SK-N-DZ (cell line): ENCODE results near the gene NKX3-2. TPM values are rescaled to one million over a fixed set of nuclear protein-coding genes. Genes with fewer than 3 reads are reported as not detected.
"Not testable (repeated sequence)": the region's sequence is repeated elsewhere in the genome, so short reads cannot be mapped to it uniquely, and the experiment has no call there.

ENCODE experiments used
- DNase-seq: peaks from one replicate; pipeline ENCODE4 v3.0.0-alpha.2; 2015; ENCODE audit warnings: low spot score
- polyA plus RNA-seq, 2 experiments: library from polyadenylated mRNA; depleted of rRNA; stranded (reverse); fragments of >200 nt; gene quantifications; 2 replicates each; pipeline ENCODE4 v1.2.3, GENCODE V29; 2014

The NKX3-2 gene
- 0.29 TPM in 1 of 2 replicates, not detected in the other for polyA plus RNA-seq (2014; cell fraction: cytosol; rRNA removed)
- polyA plus RNA-seq (2014; cell fraction: nucleus; rRNA removed), result 0.34 TPM in 1 of 2 replicates, not detected in the other

GRCh38 chr4:13543839-13544605 lies at the start of gene NKX3-2:
TSS of gene NKX3-2 (minus strand) at chr4:13544508. CDS start at chr4:13544414, 94 bp downstream.
- DNase-seq, result peak; percentile 18

DNA sequence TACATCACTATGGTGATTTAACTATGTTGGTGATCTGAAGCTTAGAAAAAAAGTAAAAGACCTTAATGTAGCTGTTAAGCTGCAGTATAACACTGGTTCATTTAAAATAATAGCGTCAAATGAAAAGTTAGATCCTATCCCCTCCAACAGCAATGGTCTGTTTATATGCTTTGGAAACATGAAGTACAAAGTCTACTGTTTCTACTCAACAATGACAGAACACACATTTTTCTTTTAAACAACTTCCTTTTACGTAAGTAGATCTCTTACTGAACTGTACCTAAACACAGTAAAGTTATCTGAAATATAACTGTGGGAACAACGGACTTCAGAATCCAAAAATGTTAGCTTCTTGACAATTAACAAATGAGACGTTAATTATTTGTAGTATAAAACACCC lies 47.9 kb upstream of the NKX3-2 start:
- DNase-seq, result no peak

DNA sequence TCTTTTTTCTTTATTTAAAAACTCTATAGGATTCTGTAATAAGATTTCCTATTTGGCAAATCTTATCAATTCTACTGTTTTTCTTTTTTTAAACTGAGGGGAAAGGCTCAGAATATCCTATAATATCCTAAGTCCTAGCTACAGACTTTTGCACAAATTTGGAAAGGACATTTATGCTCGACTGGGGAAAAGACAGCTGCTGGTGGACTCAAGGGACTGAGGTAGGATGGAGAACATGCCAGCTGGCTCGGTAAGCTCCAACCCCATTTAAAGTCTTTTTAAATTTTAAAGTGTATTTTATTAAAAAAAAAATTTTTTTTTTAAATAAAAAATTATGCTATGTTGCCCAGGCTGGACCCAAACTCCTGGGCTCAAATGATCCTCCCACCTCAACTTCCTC lies 46.5 kb upstream of the NKX3-2 start:
- DNase-seq, result no peak

- DNase-seq, result no peak
Observed at GRCh38 chr4:13588954-13589353, 44.6 kb upstream of the NKX3-2 start.

- DNase-seq, result no peak
Observed at GRCh38 chr4:13584481-13584880, 40.2 kb upstream of the NKX3-2 start.

DNA sequence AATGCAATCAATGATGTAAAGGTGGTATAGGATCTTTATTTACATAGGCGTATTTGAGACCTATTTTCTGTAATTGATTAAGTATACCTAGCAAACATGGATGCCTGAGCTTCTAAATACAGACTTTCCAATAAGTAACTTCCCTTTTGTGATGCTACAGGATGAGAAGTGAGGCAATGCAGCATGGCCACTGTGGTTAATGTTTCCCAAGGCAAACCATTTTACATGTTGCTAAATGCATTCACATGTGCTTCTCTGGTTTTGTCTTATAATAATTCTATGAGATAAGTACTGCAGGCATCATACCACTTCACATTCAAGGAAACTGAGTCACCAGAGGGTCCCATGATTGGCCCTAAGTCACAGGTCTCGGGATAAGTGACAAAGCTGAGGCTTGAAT lies 35.7 kb upstream of the NKX3-2 start:
- no peak for DNase-seq

DNA sequence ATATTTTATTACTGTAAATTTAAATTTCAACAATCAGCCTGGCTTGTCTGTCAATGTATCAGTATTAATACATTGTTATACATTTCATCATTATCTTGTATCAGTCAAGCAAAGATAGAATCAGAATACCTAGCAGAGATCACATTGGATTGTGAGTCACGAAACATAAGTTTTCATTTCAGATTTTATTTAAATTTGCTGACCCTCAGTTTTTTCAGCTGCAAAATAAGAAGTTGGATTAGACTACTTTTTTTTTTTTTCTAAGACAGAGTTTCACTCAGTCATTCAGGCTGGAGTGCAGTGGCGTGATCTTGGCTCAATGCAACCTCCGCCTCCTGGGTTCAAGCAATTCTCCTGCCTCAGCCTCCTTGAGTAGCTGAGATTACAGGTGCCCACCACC lies 33.4 kb upstream of the NKX3-2 start:
- no peak for DNase-seq

DNA sequence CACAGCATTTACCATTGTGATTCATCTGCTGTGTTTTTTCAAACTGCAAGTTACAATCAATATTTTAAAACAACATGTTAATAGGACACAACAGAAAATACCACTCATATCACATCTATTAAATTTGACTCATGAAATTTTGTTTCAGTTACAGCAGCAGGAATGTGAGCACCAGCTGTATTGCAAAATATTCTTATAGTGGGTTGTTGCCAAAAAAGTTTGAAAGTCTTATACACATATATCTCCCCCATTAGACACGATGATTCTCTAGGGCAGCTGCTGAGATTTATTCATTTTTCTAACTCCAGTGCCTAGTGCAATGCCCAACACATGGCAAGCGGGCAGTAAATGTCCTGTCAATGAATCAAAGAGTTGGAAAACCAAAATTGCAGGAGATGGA lies 26.6 kb upstream of the NKX3-2 start:
- no peak for DNase-seq

- DNase-seq, result no peak
Observed at GRCh38 chr4:13567125-13567524, 22.8 kb upstream of the NKX3-2 start.

- no peak for DNase-seq
Observed at GRCh38 chr4:13562876-13563275, 18.6 kb upstream of the NKX3-2 start.

DNA sequence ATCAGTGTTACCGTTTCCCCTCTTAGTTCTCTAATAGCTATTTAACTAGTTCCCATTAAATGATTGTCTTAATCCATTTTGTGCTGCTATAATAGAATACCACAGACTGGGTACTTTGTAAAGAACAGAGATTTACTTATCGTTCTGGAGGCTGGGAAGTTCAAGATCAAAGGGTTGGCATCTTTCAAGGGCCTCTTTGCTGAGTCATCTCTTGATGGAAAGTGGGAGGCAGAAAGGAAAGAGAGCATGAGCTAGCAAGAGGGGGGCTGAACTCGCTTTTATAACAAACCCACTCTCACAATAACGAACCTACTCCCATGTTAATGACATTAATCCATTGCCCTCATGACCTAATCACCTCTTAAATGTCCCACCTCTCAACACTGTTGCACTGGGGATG lies 17.4 kb upstream of the NKX3-2 start:
- DNase-seq, result no peak

DNA sequence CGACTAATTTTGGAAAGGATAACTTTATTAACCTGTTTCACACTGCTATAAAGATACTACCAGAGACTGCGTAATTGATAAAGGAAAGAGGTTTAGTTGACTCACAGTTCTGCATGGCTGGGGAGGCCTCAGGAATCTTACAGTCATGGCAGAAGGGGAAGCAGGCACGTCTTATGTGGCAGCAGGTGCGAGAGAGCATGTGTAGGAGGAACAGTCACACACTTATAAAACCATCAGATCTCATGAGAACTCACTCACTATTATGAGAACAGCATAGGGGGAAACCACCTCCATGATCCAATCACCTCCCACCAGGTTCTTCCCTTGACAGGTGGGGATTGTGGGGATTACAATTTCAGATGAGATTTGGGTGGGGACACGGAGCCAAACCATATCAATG lies 15.8 kb upstream of the NKX3-2 start:
- not testable (repeated sequence) for DNase-seq

DNA sequence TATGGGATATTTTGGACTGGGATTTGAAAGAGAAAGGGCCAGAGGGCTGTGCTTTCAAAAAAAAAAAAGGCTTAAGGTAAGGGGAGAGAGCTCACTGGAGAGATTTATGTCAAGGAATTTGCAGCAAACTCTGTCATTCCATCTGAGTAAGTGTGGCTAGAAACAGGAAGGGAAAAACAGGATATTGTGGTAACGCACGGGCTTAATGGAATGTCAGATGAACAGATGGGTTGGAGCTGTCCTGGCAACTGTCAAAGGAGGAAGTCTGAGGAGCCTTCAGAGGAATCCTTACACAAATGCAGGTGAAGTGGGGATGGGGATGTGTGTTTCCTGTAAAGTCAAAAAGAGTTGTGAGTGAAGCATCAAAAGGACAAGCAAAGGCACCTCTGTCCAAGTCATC lies 15.1 kb upstream of the NKX3-2 start:
- DNase-seq, result no peak

- no peak for DNase-seq
Observed at GRCh38 chr4:13558881-13559280, 14.6 kb upstream of the NKX3-2 start.

DNA sequence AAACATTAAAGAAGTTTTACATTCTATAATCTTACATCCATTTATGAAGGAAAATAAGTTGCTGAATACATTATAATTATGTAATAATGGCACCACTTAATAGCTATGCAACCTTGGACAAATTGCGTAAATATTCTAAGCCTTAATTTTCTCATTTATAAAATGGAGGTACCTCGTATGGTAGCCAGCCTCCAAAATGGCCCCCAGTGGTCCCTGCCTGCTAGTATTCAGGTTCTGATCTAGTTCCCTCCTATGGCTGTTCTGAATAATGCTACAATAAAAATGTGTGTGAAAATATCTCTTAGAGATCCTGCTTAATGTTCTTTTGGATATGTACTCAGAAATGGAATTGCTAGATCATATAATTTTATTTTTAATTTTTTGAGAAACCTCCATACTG lies 11.0 kb upstream of the NKX3-2 start:
- DNase-seq, result no peak

DNA sequence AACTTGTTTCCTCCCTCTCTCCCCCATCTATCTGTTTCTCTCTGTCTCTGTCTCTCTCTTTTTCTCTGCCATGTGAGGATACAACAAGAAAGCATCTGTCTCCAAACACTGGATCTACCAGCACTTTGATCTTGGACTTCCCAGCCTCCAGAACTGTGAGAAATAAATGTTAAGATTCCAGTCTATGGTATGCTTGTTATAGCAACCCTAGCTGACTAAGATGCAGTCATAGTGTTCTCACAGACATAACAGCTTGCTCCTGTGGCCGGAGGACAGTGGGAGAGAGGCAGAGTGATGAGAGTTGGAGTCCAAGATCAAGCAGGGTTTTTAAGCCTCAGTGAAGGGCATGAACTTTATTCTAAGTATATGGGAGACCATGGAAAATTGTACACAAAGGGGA lies 8.8 kb upstream of the NKX3-2 start:
- DNase-seq, result no peak

DNA sequence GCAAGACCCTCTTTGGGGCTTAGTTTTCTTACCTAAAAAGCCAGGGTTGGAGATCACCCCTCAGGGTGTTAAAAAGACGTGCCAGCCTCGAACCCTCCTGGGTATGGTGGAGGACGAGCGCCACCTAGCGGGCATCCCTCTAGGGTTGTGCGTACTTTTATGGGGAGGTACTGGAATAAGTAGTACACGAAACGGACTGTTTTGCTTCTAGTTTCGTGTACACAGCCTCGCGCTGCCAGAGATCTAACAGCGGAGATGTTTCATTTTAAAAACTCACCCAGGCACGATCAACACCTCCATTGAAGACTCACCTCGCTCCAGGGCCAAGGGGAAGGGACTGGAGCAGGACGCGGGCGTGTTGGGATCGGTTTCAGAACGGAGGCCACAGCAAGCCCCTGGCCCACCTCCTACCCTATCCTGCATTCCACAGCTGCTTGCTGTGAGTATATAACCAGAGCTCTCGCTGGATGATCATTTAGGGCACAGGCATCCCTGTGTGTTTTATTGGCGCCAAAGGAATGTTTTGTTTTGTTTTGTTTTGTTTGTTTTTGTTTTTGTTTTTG lies 4.8 kb upstream of the NKX3-2 start:
- peak; percentile 71 for DNase-seq

- DNase-seq, result no peak
Observed at GRCh38 chr4:13548059-13548983, 4.0 kb upstream of the NKX3-2 start.

- no peak for DNase-seq
Observed at GRCh38 chr4:13547485-13548041, 3.3 kb upstream of the NKX3-2 start.

GRCh38 chr4:13546941-13547484 lies 2.7 kb upstream of the NKX3-2 start:
- no peak for DNase-seq

- DNase-seq, result no peak
Observed at GRCh38 chr4:13546142-13546940, 2.0 kb upstream of the NKX3-2 start.
